HuH-7.5 (cell line): Measurements from ENCODE around the gene LGALS7B.
"Not testable (repeated sequence)": the region's sequence is repeated elsewhere in the genome, so short reads cannot be mapped to it uniquely, and the experiment has no call there.

Source experiments
- DNase-seq: peaks from one replicate; pipeline ENCODE4 v3.0.0; 2011; ENCODE audit warnings: low spot score

Gene LGALS7B

DNA sequence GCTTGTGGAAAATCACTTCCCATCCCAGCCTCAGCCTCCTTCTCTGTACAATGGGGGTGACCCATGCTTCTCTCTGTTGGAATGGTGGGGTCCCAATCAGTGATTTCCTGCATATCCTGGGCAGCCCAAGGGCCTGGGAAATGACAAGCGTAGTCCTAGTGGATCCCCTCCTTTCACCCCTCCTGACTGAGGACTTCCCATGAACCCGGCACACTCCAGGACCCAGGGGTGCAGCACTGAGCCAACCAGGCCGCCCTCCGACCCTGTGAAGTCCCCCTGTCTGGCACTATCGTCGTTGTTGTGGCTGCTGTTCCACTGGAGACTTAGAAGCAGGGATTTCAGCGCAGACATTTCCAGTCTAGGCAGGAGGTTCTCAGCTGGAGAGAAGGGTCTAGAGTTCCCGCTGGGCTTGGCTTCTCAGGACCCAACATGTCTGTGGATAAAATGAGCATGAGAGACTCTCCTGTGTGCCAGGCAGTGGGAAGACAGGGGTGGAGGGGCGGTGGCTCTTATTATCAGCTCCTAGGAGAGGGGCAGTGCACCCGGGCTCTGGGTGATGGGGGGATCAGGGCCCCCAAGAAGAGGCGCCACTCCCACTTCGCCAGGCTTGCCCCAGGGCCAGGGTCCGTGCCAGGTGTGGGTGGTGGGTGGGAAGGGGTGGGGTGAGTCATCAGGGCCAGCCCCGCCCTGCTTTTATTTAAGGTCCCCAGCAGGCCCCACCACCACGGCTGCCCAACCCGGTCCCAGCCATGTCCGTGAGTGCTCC, at the start of gene LGALS7B:
Gene LGALS7B (plus strand): TSS at position 723 of the 766 bp plus-strand sequence. CDS start 27 bp downstream, at position 750.
- DNase-seq, result no peak

DNA sequence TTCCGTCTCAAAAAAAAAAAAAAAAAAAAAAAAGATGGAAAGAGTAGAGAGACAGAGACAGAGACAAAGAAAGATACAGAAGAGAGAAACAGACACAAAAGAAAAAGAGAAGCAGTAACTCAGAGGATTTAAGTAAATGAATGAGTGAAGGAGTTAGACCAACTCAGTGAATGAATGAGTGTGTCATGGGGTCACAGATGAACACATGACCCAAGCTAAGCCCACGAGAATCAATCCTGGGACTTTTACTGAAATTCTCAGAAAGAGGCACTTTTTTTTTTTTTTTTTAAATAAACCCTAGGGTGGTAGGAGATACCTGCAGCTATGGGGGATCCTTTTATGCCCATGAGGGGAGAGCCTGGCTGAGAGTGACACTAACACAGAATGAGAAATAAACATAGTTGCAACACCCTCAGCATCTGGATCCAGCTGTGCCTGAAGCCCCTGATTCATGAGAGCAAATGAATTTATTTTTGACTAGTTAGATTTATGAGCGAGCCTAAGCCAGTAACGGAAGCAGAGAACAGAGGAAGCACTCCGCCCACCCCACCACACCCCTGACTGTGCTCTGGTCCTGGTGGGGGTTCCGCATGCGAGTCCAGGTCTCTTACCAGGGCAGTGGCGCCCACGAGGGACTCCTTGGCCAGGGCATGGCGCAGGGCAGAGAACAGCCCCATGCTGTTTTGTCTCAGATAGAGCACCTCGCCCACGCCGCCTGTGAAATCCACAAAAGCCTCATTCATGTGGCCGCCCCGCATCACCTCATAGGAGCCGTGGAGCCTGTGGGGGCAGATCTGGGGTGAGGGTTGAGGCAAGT, 49.4 kb upstream of the LGALS7B start:
- peak; percentile 15 for DNase-seq

DNA sequence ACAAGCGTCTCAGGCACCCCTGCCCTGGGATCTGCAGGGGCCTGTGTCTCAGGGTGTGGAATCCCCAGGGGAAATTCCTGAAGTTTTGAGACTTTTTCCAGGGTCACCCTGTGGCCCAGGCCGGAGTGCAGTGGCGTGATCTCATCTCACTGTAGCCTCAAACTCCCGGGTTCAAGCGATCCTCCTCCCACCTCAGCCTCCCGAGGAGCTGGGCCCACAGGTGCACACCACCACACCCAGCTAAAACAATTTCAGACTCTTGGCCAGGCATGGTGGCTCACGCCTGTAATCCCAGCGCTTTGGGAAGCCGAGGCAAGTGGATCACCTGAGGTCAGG, 48.8 kb upstream of the LGALS7B start:
- DNase-seq, result no peak

DNA sequence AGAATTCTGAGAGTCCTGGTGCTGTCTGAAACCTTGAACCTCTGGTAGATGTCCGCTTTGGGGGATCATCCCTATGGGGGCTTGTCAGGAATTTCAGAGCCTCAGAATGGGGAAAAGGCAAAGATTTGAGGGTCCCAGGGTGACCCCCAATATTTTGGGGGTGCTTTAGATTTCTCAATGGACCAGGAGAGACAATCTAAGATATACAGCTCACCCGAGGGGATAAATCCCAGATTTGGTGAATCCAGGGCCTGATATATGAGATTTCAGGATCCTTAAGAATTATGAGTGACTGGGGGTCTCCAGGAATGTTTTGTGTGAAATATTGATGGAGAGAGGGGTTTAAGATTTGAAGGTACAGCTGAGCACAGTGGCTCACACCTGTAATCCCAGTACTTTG, 48.1 kb upstream of the LGALS7B start:
- DNase-seq, result no peak

DNA sequence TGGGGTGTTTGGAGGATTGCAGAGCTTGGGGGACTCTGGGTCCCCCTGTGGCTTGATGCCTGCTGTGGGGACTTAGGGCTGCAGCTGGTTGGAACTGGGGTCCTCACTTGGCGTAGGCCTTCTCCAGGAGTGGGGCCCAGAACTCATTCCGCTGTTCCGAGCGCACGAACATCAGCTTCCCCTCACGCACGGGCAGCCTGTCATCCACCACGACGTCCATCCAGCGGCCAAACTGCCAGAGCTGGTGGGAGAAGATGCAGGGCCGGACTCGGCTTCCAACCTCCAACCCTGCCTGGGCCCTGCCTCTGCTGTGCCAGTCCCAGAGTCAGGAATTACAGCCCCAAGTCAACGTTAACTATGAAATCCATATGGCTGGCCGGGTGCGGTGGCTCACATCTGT, 47.3 kb upstream of the LGALS7B start:
- DNase-seq, result peak; percentile 12

DNA sequence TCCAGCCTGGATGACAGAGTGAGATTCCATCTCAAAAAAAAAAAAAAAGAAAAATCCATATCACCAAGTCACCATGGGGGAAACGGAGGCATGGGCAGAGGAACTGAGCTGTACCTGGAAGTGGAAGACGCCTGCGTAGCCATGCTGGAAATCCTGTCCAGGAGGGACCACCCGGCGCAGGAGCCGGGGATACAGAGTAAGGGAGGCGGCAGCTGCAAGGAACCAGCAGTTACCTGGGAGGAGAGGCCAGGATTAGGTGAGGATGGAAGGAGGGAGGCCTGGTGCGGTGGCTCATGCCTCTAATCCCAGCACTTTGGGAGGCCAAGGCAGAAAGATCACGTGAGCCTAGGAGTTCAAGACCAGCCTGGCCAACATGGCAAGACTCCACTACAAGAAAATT, 46.7 kb upstream of the LGALS7B start:
- peak; percentile 5 for DNase-seq

DNA sequence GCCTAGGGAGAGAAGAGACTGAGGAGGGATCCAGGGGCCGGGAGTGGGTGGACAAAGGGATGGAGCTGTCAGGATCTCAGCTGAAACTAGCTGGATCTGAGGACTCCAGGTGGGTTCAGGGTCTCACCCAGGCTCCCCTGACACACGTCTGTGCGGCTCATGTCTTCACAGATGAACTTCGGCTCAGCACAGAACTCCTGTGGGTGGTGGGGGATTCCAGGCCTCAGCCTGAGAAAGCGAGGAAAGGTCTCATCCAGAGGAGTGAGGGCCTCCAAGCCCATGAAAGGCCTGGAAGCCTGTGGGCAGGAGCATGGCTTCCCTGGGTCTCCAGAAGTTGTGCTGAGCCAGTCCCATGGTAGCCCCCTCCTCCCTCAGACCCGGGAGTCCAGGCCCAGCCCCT, 46.1 kb upstream of the LGALS7B start:
- peak; percentile 6 for DNase-seq

DNA sequence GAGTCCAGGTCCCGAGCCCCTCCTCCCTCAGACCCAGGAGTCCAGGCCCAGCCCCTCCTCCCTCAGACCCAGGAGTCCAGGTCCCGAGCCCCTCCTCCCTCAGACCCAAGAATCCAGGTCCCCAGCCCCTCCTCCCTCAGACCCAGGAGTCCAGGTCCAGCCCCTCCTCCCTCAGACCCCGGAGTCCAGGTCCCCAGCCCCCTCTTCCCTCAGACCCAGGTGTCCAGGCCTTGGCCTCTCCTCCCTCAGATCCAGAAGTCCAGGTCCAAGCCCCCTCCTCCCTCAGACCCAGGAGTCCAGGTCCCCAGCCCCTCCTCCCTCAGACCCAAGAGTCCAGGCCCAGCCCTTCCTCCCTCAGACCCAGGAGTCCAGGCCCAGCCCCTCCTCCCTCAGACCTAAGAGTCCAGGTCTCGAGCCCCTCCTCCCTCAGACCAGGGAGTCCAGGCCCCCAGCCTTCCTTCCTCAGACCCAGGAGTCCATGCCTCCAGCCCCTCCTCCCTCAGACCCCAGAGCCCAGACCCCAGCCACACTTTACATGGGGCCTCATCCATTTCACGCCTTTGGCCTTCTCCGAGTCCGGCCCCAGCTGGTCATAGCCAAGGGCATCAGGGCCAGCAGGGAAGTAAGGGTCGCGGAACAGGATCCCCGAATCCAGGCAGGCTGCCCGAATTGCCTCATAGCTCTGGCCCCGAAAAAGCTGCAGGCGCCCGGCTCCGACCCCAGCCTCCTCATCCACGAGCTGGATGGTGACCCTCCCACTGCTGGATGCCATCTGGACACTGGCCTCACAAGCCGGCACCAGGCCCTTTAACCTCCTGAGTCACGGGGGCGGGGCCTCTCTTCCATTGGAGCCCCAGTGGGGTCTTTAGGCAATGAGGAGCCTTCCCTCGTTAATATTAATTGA, 45.4 kb upstream of the LGALS7B start:
- DNase-seq, result no peak

DNA sequence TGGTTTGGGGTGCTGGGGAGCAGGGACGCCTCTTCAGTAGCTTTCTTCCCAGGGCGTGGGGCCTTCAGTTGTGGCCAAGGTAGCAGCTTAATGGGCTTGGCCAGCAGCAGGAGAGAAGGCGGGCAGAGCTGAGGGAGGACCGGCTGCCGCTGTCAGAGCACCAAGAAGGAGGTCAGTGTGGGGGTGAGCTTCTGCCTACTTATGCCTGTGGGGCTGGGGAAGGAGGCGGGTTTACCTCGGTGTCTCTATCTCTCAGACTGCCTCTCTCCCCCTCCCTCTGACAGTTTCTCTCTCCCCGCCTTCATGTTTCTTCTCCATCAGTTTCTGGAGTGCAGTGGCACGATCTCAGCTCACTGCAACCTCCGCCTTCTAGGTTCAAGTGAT, 44.7 kb upstream of the LGALS7B start, which contains the start of gene CAPN12:
Gene CAPN12 (minus strand): TSS at position 177 of the 384 bp plus-strand sequence. CDS start 309 bp downstream, outside the sequence.
- DNase-seq, result peak; percentile 2

DNA sequence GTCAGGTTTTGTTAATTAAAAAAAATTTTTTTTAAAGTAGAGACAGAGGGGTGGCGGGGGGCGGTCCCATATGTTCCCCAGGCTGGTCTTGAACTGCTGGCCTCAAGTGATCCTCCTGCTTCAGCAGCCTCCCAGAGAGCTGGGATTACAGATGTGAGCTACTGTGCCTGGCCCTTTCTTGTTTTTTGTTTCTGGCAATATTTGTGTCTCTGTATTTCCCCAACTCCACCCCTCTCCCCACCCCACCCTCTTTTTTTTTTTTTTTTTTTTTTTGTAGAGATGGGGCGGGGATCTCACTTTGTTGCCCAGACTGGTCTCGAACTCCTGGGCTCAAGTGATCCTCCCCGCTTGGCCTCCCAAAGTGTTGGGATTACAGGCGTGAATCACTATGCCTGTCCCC, 44.1 kb upstream of the LGALS7B start:
- DNase-seq, result no peak

DNA sequence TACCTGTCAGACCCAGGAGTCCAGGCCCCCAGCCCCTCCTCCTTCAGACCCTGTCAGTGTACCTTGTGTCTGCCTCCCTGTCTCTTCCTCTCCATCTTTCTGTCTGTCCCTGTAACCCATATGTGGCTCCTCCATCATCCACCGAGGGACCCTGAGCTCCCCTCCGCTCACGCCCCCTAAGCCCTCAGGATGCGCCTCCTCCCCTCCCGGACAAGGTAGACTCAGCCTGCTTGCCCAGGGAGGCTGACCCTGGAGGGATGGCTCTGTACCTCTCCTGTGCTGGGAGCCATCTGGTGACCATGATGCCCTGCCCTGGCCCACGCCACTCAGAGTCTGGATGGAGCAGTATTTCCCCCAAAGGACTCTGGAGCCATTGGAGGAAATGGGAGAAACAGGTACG, 43.7 kb upstream of the LGALS7B start:
- DNase-seq, result peak; percentile 7

DNA sequence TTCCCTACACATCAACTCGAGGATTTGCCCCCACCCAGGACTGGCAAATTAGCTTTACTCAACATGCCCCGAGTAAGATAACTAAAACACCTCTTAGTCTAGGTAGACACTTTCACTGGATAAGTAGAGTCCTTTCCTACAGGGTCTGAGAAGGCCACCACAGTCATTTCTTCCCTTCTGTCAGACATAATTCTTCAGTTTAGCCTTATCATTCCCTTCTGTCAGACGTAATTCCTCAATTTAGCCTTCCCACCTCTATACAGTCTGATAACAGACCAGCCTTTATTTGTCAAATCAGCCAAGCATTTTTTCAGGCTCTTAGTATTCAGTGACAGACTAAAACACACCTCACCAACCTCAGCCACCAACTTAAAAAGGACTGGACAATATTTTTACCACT, 35.2 kb upstream of the LGALS7B start:
- not testable (repeated sequence) for DNase-seq

DNA sequence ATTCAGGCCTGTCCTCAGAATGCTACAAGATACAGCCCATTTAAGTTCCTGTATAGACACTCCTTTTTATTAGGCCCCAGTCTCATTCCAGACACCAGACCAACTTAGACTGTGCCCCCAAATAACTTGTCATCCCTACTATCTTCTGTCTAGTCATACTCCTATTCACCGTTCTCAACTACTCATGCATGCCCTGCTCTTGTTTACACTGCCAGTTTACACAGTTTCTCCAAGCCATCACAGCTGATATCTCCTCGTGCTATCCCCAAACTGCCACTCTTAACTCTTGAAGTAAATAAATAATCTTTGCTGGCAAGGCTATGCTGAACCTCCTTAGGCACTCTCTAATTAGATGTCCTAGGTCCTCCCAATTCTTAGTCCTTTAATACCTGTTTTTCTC, 34.8 kb upstream of the LGALS7B start:
- DNase-seq, result not testable (repeated sequence)

DNA sequence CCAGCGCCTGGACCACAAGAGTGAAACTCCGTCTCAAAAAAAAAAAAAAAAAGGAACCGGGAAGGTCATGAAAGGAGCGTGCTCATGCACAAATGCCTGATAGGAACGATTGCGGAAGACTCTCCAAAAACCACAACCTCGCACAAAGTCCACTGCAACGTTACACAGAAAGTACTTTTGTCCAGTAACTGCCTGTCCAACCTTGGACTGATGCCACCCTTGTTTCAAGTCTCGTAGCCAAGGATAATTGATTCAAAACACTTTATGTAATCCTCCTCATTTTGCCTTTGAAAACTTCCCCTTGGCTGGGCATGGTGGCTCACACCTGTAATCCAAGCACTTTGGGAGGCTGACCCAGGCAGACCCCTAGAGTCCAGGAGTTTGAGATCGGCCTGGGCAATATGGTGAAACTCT, 29.4 kb upstream of the LGALS7B start:
- no peak for DNase-seq

DNA sequence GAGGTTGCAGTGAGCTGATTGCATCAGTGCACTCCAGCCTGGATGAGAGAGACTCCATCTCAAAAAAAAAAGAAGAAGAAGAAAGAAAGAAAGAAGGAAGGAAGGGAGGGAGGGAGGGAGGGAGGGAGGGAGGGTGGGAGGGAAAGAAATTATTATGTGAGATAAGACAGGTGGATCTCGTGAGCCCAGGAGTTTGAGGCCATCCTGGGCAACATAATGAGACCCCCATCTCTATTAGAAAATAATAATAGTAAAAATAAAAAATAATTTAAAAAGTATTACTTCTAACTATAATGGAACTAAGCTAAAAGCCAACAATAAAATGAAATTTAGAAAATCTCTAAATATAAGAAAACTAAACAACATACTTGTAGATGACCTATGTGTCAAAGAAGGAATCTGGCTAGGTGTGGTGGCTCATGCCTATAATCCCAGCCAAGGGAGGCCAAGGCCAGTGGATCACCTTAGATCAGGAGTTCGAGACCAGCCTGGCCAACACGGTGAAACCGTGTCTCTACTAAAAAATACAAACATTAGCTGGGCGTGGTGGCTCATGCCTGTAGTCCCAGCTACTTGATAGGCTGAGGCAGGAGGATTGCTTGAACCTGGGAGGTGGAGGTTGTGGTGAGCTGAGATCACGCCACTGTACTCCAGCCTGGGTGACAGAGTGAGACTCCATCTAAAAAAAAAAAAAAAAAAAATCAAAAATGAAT, 28.0 kb upstream of the LGALS7B start:
- not testable (repeated sequence) for DNase-seq

DNA sequence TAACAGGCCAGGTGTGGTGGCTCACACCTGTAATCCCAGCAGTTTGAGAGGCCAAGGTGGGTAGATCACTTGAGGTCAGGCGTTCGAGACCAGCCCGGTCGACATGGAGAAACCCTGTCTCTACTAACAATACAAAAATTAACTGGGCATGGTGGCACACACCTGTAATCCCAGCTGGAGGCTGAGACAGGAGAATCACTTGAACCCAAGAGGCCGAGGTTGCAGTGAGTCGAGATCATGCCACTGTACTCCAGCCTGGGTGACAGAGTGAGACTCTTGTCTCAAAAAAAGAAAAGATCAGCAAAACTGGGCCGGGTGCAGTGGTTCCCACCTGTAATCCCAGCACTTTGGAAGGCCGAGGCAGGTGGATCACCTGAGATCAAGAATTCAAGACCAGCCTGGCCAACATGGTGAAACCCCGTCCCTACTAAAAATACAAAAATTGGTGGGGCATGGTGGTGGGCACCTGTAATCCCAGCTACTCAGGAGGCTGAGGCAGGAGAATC, 27.1 kb upstream of the LGALS7B start:
- not testable (repeated sequence) for DNase-seq

DNA sequence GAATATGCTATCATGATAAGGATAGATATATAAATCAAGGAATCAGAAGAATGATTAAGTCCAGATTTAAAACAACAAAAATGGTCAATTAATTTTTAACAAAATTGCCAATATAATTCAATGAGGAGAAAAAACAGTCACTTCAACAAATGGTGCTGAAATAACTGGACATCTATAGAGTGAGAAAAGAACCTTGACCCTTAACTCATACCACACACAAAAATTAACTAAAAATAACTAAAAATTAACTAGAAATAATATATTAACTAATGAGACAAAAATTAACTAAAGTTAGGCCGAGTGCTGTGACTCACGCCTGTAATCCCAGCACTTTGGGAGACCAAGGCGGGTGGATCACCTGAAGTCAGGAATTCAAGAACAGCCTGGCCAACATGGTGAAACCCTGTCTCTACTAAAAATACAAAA, 25.2 kb upstream of the LGALS7B start:
- no peak for DNase-seq

DNA sequence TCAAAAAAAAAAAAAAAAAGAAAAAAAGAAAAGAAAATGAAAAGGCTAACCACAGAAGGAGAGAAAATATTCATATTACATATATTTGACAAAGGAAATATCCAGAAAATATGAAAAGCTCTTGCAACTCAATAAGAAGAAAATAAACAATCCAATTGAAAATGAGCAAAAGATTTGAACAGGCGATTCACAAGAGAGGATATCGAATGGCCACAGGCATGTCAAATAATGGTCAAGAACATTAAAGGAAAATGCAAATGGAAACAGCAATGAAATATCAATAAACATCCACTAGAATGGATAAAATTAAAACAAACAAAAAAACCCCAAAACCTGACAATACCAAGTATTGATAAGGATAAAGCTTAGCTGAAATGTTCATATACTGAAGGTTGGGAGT, 23.8 kb upstream of the LGALS7B start:
- no peak for DNase-seq

DNA sequence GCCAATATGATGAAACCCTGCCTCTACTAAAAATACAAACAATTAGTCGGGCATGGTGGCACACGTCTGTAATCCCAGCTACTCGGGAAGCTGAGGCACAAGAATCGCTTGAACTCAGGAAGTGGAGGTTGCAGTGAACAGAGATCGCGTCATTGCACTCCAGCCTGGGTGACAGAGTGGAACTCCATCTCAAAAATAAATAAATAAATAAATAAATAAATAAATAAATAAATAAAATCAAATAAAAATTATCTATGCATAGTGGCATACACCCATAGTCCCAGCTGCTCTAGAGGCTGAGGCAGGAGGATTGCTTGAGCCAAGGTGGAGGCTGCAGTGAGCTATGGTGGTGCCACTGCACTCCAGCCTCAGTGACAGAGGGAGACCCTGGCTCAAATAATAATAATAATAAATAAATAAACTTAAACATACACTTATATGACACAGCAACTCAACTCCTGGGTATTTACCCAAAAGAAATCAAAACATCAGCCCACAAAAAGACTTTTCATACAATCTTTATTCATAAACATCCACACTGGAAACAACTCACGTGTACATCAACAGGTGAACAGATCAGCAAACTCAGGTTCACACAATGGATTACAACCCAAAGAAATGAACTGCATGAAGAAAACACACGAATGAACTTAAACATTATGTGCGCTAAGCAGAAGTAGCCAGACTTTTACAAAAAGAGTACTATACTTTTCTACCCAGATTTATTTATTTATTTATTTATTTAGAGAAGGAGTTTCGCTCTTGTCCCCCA, 22.5 kb upstream of the LGALS7B start:
- DNase-seq, result no peak

DNA sequence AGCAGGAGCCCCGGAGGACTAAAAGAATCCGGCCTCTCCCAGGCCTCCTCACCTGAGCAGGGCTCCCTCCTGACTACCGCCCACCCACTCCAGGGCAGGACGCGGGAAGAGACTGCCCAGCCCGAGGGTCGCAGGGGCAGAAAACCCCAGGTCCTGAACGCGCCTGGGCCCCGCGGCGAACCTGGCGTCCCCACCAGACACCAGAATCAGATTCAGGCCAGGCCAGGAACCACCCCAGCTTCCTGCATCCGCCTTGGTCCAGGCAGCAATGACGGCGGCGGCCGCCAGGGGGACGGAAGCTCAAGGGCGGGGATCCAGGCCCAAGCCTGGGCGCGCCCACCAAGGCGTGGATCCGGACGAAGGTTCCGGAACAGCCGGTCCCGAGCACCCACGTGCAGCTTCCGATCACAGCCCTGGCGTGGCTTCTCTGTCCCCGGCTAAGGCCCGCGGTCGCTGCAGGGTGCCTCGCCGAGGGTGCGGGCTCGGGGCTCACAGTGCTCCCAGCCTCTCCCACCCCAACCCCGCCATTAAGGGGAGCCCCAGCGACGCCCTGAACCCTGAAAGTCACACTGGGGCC, 19.3 kb upstream of the LGALS7B start:
- no peak for DNase-seq
